Endothelial cell (in vitro differentiated cells): ENCODE results near the gene SMDT1. TPM values are rescaled to one million over a fixed set of nuclear protein-coding genes. Genes with fewer than 3 reads are reported as not detected.

ENCODE experiments used
- DNase-seq: peaks from one replicate; pipeline ENCODE4 v3.0.0; 2021; ENCODE audit warnings: low spot score
- H3K27ac Mint-ChIP-seq: one replicate; pipeline ENCODE4 v1.8.0; 2021; ENCODE audit warnings: mixed read lengths, inconsistent platforms; ENCODE audit not compliant: unreplicated experiment
- H3K27me3 Mint-ChIP-seq: one replicate; pipeline ENCODE4 v1.8.0; 2021; ENCODE audit warnings: mild to moderate bottlenecking, moderate library complexity, mixed read lengths, inconsistent platforms; ENCODE audit not compliant: unreplicated experiment
- H3K36me3 Mint-ChIP-seq: one replicate; pipeline ENCODE4 v1.8.0; 2021; ENCODE audit warnings: mild to moderate bottlenecking, low read depth, mixed read lengths, inconsistent platforms; ENCODE audit not compliant: unreplicated experiment
- H3K4me1 Mint-ChIP-seq: one replicate; pipeline ENCODE4 v1.8.0; 2021; ENCODE audit warnings: mild to moderate bottlenecking, mixed read lengths, inconsistent platforms; ENCODE audit not compliant: unreplicated experiment
- H3K4me3 Mint-ChIP-seq: one replicate; pipeline ENCODE4 v1.8.0; 2021; ENCODE audit warnings: mild to moderate bottlenecking, mixed read lengths, inconsistent platforms; ENCODE audit not compliant: unreplicated experiment
- H3K9me3 Mint-ChIP-seq: one replicate; pipeline ENCODE4 v1.8.0; 2021; ENCODE audit warnings: mixed read lengths, inconsistent platforms; ENCODE audit not compliant: unreplicated experiment
- CTCF ChIP-seq: fragments of 200-600 bp; sonication (generic); IDR thresholded peaks from one replicate; pipeline ENCODE4 v1.5.0; 2021; ENCODE audit warnings: antibody characterized with exemption; ENCODE audit not compliant: unreplicated experiment
- total RNA-seq: library from RNA; stranded (reverse); fragmentation: NEBNext Ultra II Directional; extraction: Animal tissue kit (Norgen Biotek cat#: 25700); gene quantifications from one replicate; pipeline ENCODE4 v1.2.1, GENCODE V29; 2021; ENCODE audit not compliant: unreplicated experiment

The SMDT1 gene
- total RNA-seq, 1 donor from 2014 or later = 61.1 TPM

GRCh38 chr22:42061041-42061440, 18.5 kb upstream of the SMDT1 start:
- H3K27me3 Mint-ChIP-seq = no peaks in the 10 kb centered on the region
- H3K4me1 Mint-ChIP-seq = peaks cover 5% of the 10 kb centered on the region
- H3K9me3 Mint-ChIP-seq = no peaks in the 10 kb centered on the region
- H3K36me3 Mint-ChIP-seq = peaks cover 29% of the 10 kb centered on the region
- H3K27ac Mint-ChIP-seq = no peak overlapping the region
- TF ChIP-seq CTCF = no peak
- no peak for DNase-seq
- H3K4me3 Mint-ChIP-seq = no peak overlapping the region

- Mint-ChIP-seq H3K4me1 (peaks cover 5% of the 10 kb centered on the region), H3K9me3 (no peaks in the 10 kb centered on the region), H3K27ac (no peak overlapping the region), H3K27me3 (no peaks in the 10 kb centered on the region), H3K36me3 (peaks cover 36% of the 10 kb centered on the region), H3K4me3 (no peak overlapping the region)
- TF ChIP-seq CTCF = no peak
- DNase-seq = no peak
These were observed 16.9 kb upstream of the SMDT1 start for GRCh38 chr22:42062506-42063170.

- no peaks in the 10 kb centered on the region for H3K27me3 Mint-ChIP-seq
- H3K27ac Mint-ChIP-seq = no peak overlapping the region
- H3K36me3 Mint-ChIP-seq = peaks cover 24% of the 10 kb centered on the region
- no peak overlapping the region for H3K4me3 Mint-ChIP-seq
- H3K9me3 Mint-ChIP-seq = no peaks in the 10 kb centered on the region
- DNase-seq = no peak
- TF ChIP-seq CTCF = no peak
- peaks cover 5% of the 10 kb centered on the region for H3K4me1 Mint-ChIP-seq
These were observed 14.9 kb upstream of the SMDT1 start for GRCh38 chr22:42064629-42065028.

- Mint-ChIP-seq H3K27me3 (no peaks in the 10 kb centered on the region), H3K36me3 (peaks cover 20% of the 10 kb centered on the region), H3K4me3 (peak overlapping the region; percentile 30), H3K9me3 (no peaks in the 10 kb centered on the region), H3K27ac (peak overlapping the region; percentile 20), H3K4me1 (peaks cover 5% of the 10 kb centered on the region)
- no peak for TF ChIP-seq CTCF
- no peak for DNase-seq
These were observed 13.9 kb upstream of the SMDT1 start for GRCh38 chr22:42065438-42066125.

- no peak overlapping the region for H3K4me3 Mint-ChIP-seq
- H3K27me3 Mint-ChIP-seq = no peaks in the 10 kb centered on the region
- DNase-seq = no peak
- H3K9me3 Mint-ChIP-seq = no peaks in the 10 kb centered on the region
- H3K27ac Mint-ChIP-seq = no peak overlapping the region
- H3K36me3 Mint-ChIP-seq = peaks cover 20% of the 10 kb centered on the region
- no peak for TF ChIP-seq CTCF
- peaks cover 5% of the 10 kb centered on the region for H3K4me1 Mint-ChIP-seq
These were observed 13.3 kb upstream of the SMDT1 start for GRCh38 chr22:42066126-42066761.
